CD4-positive, alpha-beta T cell treated with Interleukin-15 for 1 hour (primary cell): Measurements from ENCODE around the gene ADPRH.
"Not testable (repeated sequence)": the region's sequence is repeated elsewhere in the genome, so short reads cannot be mapped to it uniquely, and the experiment has no call there.

Experiments used
- DNase-seq: peaks from one replicate; pipeline ENCODE4 v3.0.0-alpha.2; 2020

ADPRH gene

DNA sequence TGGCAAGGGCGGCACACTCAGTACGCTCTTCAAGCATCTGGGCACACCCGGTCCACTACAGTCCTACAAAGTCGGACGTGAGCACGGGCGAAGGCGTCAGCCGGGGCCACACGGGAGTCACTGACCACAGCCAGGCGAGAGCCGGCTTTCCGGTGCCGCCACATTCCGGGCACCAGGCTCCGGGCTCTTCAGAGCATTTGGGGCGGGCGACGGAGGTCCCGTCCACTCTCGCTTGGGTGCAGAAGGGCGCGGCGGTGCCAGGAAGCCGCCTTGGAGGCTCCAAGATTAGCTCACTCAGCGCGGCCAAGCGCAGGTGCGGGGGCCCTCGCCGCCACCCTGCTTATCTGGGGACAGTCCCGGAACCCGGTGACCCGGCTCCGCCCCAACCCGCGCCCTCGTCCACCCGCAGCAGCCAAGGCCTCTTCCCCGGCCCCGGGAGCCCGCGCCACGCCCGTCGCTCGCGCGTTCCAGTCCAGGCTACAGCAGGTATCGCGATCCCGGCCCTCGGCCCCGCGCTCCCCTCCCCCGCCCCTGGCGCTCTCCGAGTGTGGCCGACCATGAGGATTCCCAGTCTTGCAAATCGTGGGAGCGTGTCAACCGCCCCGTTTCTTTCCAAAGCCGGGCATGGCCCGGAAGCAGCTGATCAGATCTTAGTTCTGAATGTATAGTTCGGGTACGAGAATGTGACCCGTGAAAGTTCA is at the start of gene ADPRH:
Gene ADPRH (plus strand): TSS at position 127 of the 701 bp plus-strand sequence. CDS start 2,678 bp downstream, outside the sequence.
- DNase-seq: peak; percentile 73

DNA sequence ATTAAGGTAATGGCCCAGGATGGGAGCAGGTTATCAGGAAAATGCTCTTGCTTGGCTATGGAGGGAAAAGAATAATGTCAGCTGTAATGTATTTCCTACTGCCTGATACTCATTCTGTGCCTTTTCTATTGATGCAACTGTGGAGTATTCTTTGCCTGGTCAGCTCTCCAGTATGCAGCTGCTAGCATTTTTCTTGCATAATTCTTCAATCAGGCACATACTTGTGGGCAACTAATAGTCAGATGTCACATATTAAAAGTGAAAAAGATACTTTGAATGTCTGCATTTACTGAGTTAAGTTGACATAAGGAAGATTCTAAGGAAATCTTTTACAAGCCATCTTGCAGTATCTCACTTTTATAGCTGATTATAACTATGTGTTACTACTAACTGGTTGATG is 49.4 kb upstream of the ADPRH start:
- DNase-seq: no peak

DNA sequence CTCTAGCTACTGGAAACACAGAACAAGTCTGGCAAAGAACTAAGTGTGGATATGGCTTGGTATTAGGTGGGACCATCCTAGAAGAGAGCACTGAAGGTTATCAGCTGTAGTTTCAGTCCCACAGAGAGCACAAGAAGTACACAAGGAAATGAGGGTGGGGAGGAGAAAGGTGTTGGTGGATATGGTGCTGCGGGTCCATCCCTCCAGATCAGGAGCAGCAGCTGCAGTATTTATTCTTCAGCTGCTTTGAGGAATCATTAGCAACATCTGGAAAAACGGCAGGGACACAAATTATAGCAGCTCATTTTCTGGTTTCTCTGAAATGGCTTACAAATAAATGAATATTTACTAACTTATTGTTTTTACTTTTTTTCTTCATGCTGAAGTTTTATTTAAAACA is 48.8 kb upstream of the ADPRH start:
- DNase-seq: no peak

DNA sequence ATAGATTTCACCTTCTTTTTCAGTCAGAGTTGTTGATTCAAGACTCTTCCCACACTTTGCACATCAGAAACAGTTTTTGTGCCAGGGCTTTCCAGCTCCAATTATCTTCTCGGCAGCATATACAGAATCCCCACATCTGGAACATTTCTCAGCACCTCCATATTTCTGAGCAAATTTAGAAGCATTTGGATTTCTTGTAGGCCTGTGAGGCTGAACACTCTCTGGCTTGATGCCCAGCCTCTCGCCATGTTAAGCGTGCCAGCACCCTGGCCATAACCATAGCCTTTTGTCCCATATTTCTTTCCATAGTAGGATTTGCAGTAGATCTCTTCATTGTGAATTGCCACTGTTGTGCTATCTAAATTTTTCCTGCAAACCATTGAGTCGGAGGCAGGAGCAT is 48.1 kb upstream of the ADPRH start:
- DNase-seq: no peak

DNA sequence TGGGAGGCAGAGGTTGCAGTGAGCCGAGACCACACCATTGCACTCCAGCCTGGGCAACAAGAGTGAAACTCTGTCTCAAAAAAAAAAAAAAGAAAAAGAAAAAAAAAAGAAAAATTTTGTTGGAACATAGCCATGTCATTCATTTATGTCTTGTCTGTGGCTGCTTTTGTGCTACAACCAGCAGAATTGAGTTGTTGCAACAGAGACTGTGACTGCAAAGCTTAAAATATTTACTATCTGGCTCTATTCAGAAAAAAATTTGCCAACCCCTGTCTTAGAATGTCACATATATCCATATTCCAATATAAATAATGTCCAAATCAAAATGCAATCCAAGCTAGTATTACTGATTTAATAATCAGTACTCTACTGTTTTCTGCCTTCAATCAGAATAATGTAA is 45.0 kb upstream of the ADPRH start:
- DNase-seq: no peak

DNA sequence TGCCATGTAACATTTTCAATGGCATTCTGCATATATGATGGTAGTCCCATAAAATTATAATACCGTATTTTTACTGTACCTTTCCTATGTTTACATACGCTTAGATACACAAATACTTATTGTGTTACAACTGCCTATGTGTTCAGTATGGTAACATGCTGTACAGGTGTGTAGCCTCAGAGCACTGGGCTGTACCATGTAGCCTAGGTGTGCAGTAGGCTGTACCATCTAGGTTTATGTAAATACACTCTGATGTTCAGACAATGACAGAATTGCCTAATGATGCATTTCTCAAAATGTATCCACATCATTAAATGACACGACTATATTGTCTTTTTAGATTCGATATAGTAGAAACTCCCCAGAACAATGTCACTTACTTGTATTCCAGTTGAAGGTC is 42.5 kb upstream of the ADPRH start:
- no peak for DNase-seq

DNA sequence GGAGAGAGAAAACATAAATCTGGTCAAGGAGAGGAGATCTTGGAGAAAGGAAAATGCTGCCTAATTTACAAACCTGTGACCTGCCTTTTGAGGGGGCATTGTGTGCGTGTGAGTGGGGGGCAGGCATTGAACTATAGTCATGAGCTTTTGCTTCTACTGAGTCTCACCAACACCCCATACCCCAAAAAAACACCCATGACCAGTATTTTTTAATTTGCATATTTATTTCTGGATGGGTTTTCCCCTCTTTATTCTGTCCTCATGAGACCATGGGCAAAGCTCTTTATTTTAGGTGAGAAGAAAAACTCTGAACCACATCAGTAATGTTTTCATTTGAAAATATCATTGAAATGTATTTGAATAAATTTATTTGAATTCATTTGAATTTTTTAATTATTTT is 40.5 kb upstream of the ADPRH start:
- no peak for DNase-seq

DNA sequence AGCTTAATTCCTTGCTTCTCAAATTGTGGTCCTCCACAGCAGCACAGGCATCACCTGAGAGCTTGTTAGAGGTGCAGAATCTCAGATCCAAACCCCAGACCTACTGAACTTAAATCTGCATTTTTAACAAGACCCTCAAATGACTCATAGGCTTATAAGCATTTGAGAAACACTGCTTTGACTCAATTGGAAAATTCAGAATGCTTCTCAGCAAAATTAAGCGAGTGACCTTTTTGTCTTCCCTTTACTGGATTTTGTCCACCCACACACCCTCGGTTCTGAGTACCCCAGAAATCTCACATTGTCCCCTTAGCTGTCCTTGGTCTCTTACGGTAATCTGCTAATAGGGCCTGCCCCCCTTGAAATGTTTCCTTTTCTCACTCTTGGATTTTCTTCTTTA is 37.7 kb upstream of the ADPRH start:
- no peak for DNase-seq

DNA sequence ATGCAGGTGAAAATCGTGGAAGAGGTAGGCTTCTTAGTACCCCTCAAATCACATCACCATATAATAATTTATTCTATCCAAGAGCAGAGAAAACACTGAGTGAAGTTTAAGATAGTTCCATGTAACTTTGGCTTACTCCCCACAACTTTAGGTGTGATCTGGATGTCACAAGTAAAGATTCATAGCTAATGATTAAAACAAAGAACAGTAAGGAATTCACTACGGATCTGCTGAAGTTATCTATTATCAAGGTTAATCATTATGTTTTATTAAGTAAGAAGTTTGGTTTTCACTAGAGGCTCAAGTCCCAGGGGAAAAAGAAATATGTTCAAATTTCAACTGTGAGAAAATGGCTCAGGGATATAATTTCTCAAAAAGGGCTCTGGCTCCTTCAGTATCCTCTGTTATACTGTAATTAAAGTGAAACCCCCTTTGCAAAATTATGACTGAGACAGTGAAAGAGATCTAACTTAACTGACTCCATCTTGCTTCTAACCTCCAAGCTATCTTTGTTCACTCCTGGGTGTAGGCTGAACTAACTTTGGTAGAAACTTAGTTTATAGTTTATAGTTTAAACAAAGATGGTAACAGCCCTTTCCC is 37.0 kb upstream of the ADPRH start:
- DNase-seq: no peak

DNA sequence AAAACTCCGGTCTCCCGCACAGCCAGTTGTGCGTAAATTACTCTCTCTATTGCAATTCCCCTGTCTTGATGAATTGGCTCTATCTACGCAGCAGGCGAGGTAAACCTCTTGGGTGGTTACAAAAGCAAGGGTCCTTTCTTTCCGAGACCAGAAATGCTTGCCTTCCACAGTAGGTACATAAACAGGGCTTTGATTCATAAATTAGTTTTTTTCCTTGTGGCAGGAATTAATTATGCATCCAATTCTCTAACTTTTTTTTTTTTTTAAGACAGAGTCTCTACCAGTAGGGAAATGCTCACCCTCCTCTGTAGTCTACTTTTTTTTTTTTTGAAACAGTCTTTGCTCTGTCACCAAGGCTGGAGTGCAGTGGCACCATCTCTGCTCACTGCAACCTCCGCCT is 36.1 kb upstream of the ADPRH start:
- DNase-seq: no peak

DNA sequence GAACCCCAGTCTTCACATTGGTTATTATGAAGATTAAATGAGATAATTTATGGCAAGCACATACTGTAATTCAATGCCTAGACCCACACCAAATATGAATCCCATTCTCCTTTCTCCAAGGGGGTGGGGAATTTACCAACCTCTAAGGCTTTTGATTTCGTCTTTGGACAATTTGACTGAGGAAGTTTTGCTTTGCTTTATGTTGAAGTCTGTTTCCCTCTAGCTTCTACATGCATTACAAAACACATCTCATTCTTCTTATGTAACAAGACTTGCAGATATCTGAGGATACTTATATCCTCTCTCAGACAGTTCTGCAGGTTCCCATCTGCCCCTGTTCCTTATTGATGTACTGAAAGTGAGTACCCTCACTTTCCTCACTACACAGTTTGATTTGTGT is 32.1 kb upstream of the ADPRH start:
- no peak for DNase-seq

DNA sequence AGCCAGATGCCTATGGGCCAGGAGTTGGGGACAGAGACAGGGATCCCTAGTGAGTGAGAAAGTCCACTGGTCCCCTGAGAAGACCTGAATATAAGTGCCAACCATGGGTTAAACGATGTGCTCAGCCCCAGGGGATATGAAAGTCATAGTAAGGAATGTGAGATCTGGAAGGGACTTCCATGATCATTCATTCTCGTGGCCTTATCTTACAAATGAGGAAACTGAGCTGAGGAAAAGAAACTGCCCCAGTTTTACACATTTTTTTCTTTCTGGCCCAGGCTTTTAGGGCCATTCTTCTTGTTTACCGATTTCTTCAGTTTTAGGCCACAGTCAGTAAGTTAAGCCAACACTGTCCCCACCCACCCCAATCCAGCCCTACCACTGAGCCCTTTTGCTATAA is 31.0 kb upstream of the ADPRH start:
- DNase-seq: no peak

DNA sequence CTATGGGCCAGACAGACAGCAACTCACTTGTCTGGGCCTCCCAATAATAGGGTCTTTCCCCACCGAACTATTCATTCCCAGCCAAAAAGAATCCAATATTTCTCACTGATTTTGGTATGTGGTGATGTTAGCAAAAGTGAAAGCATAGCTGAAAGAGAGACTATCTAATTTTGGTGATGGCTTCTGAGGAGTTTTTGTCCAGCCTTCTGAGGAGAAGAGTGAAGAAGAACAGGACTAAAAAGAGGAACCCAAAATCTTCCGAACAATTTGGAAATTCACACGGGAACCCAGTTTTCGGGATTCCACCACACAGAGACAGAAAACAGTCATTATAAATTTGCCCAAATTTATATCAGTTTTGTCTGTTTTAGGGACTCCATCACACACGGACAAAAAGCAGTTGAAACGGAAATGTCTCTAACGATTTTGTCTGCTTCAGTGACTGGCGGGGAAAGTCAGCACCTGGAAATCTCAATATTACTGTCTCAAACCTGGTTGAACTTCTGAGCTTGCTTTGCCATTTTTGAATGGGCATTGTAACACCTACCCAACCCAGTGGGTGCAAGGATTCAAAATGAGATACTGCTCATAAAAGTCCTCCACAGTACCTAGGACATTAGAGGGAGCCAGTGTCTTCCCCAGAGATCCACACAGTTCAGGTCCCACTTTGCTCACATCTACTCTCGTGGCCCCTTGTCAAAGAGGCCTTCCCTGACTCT is 28.9 kb upstream of the ADPRH start:
- DNase-seq: no peak

DNA sequence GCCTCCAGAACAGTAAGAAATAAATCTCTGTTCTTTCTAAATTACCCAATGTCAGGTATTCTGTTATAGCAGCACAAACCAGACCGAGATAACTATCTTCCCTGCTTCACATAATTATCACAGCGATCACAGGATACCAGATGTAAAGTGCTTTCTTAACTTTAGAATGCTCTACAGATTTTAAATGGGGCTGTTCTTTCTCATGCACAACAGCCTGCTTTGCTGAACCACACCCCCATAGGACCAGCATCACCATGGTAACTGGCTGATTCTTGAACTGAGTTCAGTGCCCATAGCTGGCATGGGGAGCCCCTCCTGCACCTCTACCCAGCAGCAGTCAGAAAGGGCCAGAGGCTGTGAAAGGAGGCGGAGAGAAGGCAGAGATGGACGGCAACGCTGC is 27.7 kb upstream of the ADPRH start:
- no peak for DNase-seq

DNA sequence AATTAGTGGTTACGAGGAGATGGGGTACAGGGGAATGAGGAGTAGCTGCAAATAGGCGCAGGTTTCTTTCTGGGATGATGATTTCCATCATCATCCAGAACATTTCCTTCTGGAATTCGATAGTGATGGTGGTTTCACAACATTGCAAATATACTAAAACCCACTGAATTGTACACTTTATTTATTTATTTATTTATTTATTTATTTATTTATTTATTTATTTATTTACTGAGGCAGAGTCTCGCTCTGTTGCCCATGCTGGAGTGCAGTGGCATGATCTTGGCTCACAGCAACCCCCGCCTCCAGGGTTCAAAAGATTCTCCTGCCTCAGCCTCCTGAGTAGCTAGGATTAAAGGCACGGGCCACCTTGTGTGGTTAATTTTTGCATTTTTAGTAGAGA is 26.4 kb upstream of the ADPRH start:
- DNase-seq: not testable (repeated sequence)

DNA sequence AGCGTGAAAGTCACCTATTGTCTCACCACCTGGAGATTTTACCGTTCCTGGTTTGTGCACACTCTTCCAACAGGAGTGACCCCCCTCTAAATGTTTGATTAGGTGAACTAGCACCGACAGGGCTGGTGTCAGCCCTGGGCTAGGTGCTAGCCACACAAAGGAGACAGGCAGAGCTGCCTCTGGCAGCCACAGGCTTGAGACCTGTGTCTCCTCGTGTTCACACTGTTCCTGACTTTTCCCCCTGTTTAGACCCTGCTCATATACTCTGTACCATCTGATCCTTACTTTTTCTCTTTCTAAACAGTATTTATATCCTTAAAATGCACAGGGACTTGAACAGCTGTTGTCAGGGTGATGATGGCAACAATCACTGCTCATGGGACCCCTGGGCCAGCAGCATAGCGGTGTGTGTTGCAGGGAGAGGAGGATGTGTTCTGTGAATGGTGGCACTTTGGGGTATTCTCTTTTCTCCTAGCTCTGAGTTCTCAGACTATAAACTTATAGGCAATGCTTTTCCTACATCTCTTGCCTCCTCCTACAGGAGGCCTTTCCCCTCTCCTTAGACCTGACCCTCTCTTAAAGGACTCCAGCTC is 25.4 kb upstream of the ADPRH start:
- DNase-seq: no peak

DNA sequence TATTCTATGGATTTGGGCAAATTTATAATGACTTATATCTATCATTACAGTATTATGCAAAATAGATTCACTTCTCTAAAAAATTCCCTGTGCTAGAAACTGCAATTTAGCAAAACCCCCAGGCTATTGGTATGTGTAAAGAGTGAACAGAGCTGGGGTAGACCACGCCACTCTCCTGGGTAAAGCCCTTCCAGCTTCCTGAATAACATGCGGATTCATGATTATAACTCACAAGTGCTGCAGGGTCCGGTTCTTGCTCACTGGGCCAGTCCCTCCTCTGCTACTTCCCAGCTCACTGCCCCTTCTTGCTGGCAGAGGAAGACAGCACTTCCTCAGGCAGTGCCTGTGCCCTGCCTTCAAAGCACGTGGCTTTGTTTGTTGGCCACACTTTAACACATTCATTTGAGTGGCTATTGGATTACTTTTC is 24.0 kb upstream of the ADPRH start:
- DNase-seq: peak; percentile 69

DNA sequence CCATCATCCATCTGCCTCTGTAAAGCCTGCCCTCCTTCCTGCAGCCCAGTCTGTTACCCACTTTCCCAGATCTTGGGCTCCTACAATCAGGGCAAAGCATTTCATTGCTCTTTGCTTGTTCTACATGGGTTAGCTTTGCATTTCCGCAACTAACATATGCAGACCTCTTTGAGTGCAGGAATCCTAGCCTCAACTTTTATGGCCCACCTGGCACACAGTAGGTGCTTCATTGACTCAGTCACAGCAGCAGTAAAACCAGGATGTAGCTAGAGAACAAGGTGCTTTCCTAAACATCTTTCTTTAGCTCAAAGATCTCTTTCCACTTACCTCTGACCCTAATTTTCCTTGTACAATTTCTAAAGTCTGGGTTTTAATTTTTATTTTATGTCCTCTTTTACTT is 23.4 kb upstream of the ADPRH start:
- no peak for DNase-seq

DNA sequence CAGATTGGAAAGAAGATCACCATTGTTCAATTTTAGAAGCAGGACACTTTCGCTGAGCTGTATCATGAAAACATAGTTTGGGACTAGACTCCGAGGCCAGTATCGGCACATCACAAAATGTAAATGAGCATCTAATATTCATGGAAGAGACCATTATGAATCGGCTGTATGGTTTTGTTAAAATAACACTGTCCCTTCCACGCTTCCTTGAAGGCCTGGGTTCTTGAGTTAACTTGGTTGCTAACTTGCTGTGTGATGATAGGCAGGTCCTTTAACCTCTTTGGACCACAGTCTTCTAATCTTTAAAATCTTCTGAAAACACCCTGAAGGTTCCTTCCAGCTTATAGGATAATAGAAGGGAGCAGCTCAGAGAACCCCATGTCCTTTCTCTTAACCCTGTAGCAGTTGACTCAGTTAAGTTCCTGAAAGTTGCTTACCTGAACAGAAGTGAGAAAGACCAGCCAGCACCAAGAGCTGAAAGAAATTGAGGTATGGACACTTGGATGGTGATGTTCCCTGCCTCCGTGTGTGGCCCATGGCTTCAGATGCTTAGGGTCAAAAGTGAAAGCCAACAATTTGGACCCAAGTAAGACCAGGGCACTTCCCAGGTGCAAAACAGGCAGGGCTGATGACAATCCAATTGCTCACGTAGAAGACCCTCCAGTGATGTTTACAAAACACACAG is 22.0 kb upstream of the ADPRH start:
- no peak for DNase-seq

DNA sequence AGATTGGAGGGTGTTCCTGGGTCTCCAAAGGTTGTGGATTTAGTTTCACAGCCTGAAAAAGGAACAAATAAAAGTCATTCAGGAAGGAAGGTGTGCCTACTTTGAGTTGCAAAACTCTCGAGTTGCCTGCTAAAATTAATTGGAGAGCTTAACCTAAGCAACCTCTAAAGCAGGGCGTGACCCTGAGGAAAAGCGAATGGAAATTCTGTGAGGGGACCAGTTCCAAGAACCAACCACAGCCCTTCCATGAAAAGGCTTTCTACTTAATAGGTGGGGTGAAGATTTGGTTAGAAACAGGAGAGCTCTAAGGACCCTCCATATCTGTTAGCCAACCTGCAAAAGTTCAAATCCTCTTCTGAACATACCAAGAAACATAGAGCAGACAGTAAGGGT is 21.4 kb upstream of the ADPRH start:
- no peak for DNase-seq

DNA sequence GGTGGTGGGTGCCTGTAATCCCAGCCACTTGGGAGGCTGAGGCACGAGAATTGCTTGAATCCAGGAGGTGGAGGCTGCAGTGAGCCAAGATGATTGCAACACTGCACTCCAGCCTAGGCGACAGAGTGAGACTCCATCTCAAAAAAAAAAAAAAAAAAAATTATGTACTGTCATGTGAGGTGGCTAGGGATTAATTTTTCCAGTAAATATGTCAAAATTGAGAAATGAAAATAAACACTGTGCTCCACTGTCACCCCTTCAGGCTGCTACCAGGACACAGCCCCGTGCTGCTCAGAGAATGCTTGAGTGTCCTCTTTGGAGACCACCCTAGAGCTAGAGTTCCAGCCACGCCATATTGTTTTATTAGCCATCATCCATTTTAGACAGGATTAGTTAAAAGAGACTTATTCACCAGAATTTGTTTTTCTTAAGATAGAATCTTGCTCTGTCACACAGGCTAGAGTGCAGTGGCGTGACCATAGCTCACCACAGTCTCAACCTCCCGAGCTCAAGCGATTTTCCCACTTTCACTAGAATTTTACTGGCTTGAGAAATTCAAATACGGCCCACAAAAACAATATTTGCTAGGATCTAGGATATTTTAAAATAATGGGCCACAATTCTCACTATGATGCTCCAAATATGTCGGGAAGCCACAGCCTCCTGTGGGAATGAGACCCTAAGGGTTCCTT is 20.5 kb upstream of the ADPRH start:
- DNase-seq: no peak

DNA sequence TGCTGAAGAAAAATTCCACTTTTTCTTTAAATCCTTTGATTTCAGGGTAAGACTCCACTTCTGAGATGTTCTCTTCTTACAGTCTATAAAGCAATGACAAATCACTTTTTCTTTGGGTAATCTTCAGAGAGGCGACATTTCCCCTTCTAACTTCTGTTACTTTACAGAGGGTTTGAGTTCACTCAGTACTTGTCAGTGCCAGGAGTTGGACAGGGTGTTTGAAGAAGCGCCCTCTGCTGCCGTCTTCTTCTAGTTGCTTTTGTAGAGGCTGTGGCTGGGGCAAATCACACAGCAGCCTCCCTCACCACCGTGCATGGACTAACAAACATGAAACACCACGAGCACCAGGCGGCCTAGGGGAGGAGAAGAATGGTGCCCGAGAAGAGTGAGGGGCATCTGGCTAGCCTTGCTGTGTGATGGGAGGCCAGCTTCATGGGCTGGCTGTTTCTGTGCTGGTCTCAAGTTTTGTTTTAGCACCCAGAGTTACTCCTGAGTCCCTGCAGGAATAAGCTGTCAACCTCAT is 19.8 kb upstream of the ADPRH start, which contains the start of gene CD80:
Gene CD80 (minus strand): TSS at position 174 of the 523 bp plus-strand sequence. CDS start 1,886 bp downstream, outside the sequence.
- DNase-seq: peak; percentile 80
